DMS 273 (cell line): ENCODE measurements around the gene EXOC4.

Experiments
- DNase-seq: peaks from one replicate; lab custom pipeline; 2025; ENCODE audit not compliant: unreplicated experiment; lab: John Stamatoyannopoulos, UW

The EXOC4 gene

GRCh38 chr7:133360201-133360600 lies 107.3 kb downstream of the EXOC4 start:
- no peak for DNase-seq

- no peak for DNase-seq
Measured at GRCh38 chr7:133361806-133362205, 108.9 kb downstream of the EXOC4 start.

GRCh38 chr7:133364959-133365690 lies 112.2 kb downstream of the EXOC4 start:
- DNase-seq: no peak

- no peak for DNase-seq
Measured at GRCh38 chr7:133365917-133366316, 113.0 kb downstream of the EXOC4 start.

DNA sequence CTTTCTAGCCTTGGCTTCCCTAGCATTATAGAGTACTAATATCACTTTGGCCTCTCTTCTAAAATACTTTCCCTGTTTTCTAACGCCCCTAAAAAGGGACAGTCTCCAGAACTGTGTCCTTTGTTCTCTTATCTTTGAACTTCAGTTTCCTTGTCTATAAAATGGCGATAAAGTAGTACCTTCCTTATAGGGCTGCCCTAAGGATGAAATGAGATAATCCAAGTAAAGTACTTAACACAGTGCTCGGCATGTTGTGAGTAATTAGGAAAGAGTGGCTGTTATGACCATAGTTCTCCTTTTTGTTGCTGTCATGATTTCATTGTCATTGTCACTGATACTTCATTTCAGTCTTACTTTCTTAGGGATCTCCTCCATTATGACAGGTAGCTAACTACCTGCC lies 114.7 kb downstream of the EXOC4 start:
- no peak for DNase-seq

GRCh38 chr7:133369130-133369529 lies 116.3 kb downstream of the EXOC4 start:
- DNase-seq: no peak

DNA sequence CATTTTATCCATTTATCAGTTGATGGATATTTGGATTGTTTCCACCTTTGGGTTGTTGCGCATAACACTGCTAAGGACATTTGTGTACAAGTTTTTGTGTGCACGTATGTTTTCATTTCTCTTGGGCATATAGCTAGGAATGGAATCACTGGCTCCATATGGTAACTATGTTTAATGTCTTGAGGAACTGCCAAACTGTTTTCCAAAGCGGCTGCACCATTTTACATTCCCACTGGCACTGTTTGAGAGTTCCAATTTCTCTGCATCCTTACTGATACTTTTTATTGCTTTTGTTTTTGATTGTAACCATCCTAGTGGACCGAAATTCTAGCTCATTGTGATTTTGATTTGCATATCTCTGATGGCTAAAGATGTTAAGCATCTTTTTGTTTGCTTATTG lies 118.7 kb downstream of the EXOC4 start:
- DNase-seq: no peak

DNA sequence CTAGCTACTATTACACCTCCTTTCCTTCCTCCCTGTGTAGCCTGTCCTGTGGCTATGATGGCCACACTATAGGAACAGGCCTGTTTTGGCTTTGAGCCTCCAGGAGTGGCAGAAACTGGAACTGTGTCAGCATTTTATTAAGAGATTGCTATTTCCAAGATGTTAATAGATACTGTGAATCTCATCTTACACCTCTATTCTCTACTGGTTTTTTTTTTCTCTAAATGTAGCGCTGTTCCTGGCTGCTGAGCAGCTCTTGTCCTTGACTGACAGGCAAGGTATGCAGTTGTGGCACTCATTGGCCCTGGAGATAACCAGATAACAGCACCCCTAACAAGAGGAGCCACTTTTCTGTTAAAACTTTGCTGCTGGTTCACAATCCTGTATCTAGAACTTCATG lies 119.5 kb downstream of the EXOC4 start:
- DNase-seq: no peak

GRCh38 chr7:133376514-133376913 lies 123.6 kb downstream of the EXOC4 start:
- no peak for DNase-seq

GRCh38 chr7:133381965-133382364 lies 129.1 kb downstream of the EXOC4 start:
- DNase-seq: no peak

GRCh38 chr7:133382775-133383559 lies 130.1 kb downstream of the EXOC4 start:
- no peak for DNase-seq

DNA sequence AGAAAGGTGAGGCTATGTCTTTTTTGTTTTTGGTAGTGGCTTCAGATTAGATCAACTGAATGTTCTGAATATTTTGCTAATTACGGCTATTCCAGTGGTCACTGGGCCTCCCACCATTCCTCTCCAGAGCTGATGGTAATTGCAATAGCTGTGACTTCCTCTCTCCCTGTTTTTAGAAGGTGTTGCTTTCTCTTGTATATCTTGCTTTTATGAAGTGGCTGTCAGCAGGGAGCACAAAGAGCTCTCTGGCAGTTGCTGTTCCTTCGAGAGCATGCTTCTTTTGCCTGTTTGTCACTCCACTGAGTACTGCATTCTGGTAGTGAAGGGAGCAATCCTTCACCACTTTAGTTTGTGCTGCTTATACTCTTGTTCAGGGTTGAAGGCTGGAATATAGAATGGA lies 133.3 kb downstream of the EXOC4 start:
- DNase-seq: no peak

- no peak for DNase-seq
Measured at GRCh38 chr7:133389727-133390126, 136.8 kb downstream of the EXOC4 start.

GRCh38 chr7:133391206-133391605 lies 138.3 kb downstream of the EXOC4 start:
- no peak for DNase-seq

DNA sequence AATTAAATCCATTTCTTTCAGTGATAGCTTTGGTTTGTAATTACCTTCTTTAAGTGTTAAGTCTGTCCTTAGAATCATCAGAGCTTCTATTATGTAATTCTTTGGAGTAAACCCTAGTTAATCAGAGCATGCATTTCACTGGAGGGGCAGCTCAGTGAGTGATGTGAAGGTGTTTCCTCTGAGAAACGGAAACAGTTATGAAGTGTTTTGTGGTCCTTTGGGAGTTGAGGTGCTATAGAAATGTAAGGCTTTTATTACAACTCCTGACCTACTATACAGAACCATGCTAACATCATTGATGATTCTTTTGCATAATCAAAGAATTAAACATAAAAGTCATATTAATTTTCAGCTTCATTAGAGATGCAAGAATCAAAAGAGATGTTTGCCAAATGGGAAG lies 141.5 kb downstream of the EXOC4 start:
- DNase-seq: peak; percentile 8

DNA sequence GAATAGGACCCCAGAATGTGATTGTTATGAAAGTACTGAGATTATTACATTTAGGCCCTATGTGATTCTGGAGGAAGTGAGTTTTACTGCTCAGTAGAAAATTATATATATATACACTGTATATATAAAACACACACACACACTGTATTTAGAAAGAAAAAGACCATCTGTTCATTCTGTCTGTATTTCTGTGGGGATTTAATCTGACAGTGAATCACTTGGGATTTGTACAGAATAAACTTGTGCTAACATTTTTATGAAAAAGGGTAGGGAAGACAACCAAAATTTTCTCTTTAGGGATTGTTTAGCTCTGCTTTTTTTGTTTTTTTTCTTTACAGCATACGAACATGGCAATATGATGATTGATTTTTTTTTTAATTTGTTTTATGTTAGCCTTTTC lies 142.7 kb downstream of the EXOC4 start:
- DNase-seq: peak; percentile 36

- DNase-seq: no peak
Measured at GRCh38 chr7:133398506-133398905, 145.6 kb downstream of the EXOC4 start.

DNA sequence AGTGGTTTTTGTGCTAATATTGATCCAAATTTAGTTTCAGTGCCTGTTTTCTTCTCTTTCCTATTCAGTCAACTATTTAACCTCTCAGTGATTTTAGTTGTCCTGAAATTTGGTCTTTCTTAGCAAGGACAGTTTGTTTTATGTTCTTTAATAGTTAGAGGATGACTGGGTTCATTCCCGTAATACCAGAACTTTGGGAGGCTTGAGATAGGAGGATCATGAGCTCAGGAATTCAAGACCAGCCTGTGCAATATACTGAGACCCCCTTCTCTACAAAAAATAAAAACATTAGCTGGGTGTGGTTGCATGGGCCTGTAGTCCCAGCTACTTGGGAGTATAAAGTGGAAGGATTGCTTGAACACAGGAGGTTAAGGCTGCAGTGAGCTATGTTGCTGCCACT lies 148.3 kb downstream of the EXOC4 start:
- no peak for DNase-seq

DNA sequence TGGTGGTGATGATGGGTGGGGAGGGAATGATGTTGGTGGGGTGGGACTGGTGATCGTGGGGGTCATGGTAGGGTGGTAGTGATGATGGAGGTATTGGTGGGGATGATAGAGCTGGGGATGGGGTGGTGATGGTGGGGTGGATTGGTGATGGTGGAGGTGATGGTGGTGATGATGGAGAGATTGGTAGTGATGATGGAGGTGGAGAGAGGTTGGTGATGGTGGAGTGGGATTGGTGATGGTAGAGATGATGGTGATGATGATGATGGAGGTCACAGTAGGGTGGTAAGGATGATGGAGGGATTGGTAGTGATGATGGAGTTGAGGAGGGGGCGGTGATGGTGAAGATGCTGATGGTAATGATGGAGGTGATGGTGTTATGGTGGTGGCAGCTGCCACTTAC lies 155.3 kb downstream of the EXOC4 start:
- no peak for DNase-seq

GRCh38 chr7:133409421-133409820 lies 156.5 kb downstream of the EXOC4 start:
- DNase-seq: no peak

GRCh38 chr7:133409966-133410365 lies 157.1 kb downstream of the EXOC4 start:
- DNase-seq: no peak

DNA sequence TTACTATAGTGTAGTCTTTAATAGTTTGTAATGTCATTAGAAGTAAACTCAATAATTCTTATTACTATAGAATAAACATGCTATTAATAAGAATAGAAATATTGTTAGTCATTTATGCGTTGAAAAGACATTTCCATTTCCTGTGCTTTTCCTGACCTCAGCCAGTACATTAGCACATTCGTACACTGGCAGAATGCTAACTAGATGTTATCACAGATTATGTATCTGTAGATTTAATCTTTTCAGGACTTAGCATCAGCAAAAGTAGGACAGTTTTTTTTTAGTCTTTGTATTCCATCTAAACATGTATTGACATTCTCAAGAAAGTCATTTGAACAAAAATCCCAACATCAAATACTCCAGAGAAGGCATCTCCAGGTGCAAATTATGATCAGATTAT lies 158.5 kb downstream of the EXOC4 start:
- no peak for DNase-seq

GRCh38 chr7:133412942-133413341 lies 160.1 kb downstream of the EXOC4 start:
- DNase-seq: no peak
